HEK293 (cell line): ENCODE measurements around the gene CLN6.

Experiments
- CTCF ChIA-PET: fragments of 350-600 bp; formaldehyde crosslinking; extraction: SDS; loops from one replicate; lab custom pipeline; 2021; ENCODE audit warnings: antibody characterized with exemption; lab: Yijun Ruan, JAX
- POLR2A ChIA-PET: fragments of 300-600 bp; formaldehyde crosslinking; extraction: SDS; loops from one replicate; lab custom pipeline; 2020; ENCODE audit warnings: antibody characterized with exemption, inconsistent platforms; lab: Yijun Ruan, JAX
- H3K27ac ChIP-seq: fragments of 200-500 bp; sonication (Bioruptor generic); 2 replicates; pipeline ENCODE4 v1.5.1; 2014; ENCODE audit warnings: low read depth, low read length, control low read depth, inconsistent platforms; ENCODE audit errors: extremely low read depth
- H3K36me3 ChIP-seq, 2 experiments: fragments of 200-500 bp in 1 of 2; sonication (Bioruptor generic) in 1 of 2; 1 replicate in 1 of 2; 2 replicates in 1 of 2; pipeline ENCODE4 v1.5.1; 2014 to 2017; ENCODE audit warnings: inconsistent platforms in 2 of 2, low read length in 2 of 2; ENCODE audit not compliant: control insufficient read depth in 2 of 2, insufficient read depth in 1 of 2
- H3K4me1 ChIP-seq: fragments of 200-500 bp; sonication (Bioruptor generic); 2 replicates; pipeline ENCODE4 v1.5.1; 2014; ENCODE audit warnings: mild to moderate bottlenecking, low read length, inconsistent platforms; ENCODE audit not compliant: control insufficient read depth, insufficient read depth
- H3K4me3 ChIP-seq: 2 replicates; pipeline ENCODE4 v1.5.1; 2011; ENCODE audit warnings: low read depth, mild to moderate bottlenecking, control low read depth, low read length, moderate library complexity
- H3K9me3 ChIP-seq: fragments of 200-500 bp; sonication (Bioruptor generic); 2 replicates; pipeline ENCODE4 v1.5.1; 2014; ENCODE audit warnings: low read depth, low read length, inconsistent platforms; ENCODE audit not compliant: control insufficient read depth, insufficient read depth
- CTCF ChIP-seq: fragments of 450-650 bp; formaldehyde crosslinking; IDR thresholded peaks from 2 replicates; pipeline ENCODE4 v1.5.1; 2016; ENCODE audit warnings: missing biosample characterization, missing genetic modification characterization
- GLIS1 ChIP-seq: fragments of 450-650 bp; formaldehyde crosslinking; IDR thresholded peaks from 2 replicates; pipeline ENCODE4 v1.5.1; 2016; ENCODE audit warnings: missing biosample characterization, missing genetic modification characterization
- HIC1 ChIP-seq: fragments of 450-650 bp; formaldehyde crosslinking; IDR thresholded peaks from 2 replicates; pipeline ENCODE4 v1.5.1; 2016; ENCODE audit warnings: missing biosample characterization, missing genetic modification characterization
- KLF16 ChIP-seq: fragments of 450-650 bp; formaldehyde crosslinking; IDR thresholded peaks from 2 replicates; pipeline ENCODE4 v1.5.1; 2017; ENCODE audit warnings: missing biosample characterization, missing genetic modification characterization
- KLF9 ChIP-seq: fragments of 450-650 bp; formaldehyde crosslinking; IDR thresholded peaks from 2 replicates; pipeline ENCODE4 v1.5.1; 2016; ENCODE audit warnings: missing biosample characterization, missing genetic modification characterization, low read depth
- SETDB1 ChIP-seq: IDR thresholded peaks from one replicate; pipeline ENCODE4 v1.6.1; 2017; ENCODE audit warnings: mild to moderate bottlenecking, low read length, moderate library complexity, mixed read lengths; ENCODE audit not compliant: insufficient read length
- SP7 ChIP-seq: fragments of 450-650 bp; formaldehyde crosslinking; IDR thresholded peaks from 2 replicates; pipeline ENCODE4 v1.5.1; 2016; ENCODE audit warnings: missing biosample characterization, missing genetic modification characterization
- TRIM28 ChIP-seq: IDR thresholded peaks from 2 replicates; pipeline ENCODE4 v1.6.1; 2011; ENCODE audit warnings: low read length, control low read depth, borderline replicate concordance
- ZBTB21 ChIP-seq: fragments of 450-650 bp; formaldehyde crosslinking; IDR thresholded peaks from 2 replicates; pipeline ENCODE4 v1.5.1; 2017; ENCODE audit warnings: missing biosample characterization, missing genetic modification characterization
- ZNF184 ChIP-seq: fragments of 450-650 bp; IDR thresholded peaks from 2 replicates; pipeline ENCODE4 v1.5.1; 2018; ENCODE audit warnings: missing biosample characterization, mild to moderate bottlenecking, missing genetic modification characterization
- ZNF223 ChIP-seq: fragments of 450-650 bp; formaldehyde crosslinking; IDR thresholded peaks from 2 replicates; pipeline ENCODE4 v1.5.1; 2016; ENCODE audit warnings: missing biosample characterization, missing genetic modification characterization
- ZNF26 ChIP-seq: fragments of 450-650 bp; formaldehyde crosslinking; IDR thresholded peaks from 2 replicates; pipeline ENCODE4 v1.5.1; 2016; ENCODE audit warnings: missing biosample characterization, missing genetic modification characterization
- ZNF280C ChIP-seq: fragments of 450-650 bp; formaldehyde crosslinking; IDR thresholded peaks from 2 replicates; pipeline ENCODE4 v1.5.1; 2016; ENCODE audit warnings: missing biosample characterization, missing genetic modification characterization
- ZNF280D ChIP-seq: fragments of 450-650 bp; formaldehyde crosslinking; IDR thresholded peaks from 2 replicates; pipeline ENCODE4 v1.5.1; 2016; ENCODE audit warnings: missing biosample characterization, missing genetic modification characterization
- ZNF394 ChIP-seq: fragments of 450-650 bp; formaldehyde crosslinking; IDR thresholded peaks from 2 replicates; pipeline ENCODE4 v1.5.1; 2016; ENCODE audit warnings: missing biosample characterization, missing genetic modification characterization, mild to moderate bottlenecking, moderate library complexity, borderline replicate concordance
- ZNF404 ChIP-seq: fragments of 450-650 bp; formaldehyde crosslinking; IDR thresholded peaks from 2 replicates; pipeline ENCODE4 v1.5.1; 2017; ENCODE audit warnings: missing biosample characterization, missing genetic modification characterization
- ZNF433 ChIP-seq: fragments of 450-650 bp; formaldehyde crosslinking; IDR thresholded peaks from 2 replicates; pipeline ENCODE4 v1.5.1; 2016; ENCODE audit warnings: missing biosample characterization, missing genetic modification characterization, low read depth
- ZNF510 ChIP-seq: fragments of 450-650 bp; formaldehyde crosslinking; IDR thresholded peaks from 2 replicates; pipeline ENCODE4 v1.5.1; 2018; ENCODE audit warnings: mild to moderate bottlenecking, missing genetic modification characterization, missing biosample characterization; ENCODE audit not compliant: insufficient replicate concordance
- ZNF521 ChIP-seq: fragments of 450-650 bp; formaldehyde crosslinking; IDR thresholded peaks from 2 replicates; pipeline ENCODE4 v1.5.1; 2017; ENCODE audit warnings: missing biosample characterization, mild to moderate bottlenecking, missing genetic modification characterization
- ZNF548 ChIP-seq: fragments of 450-650 bp; formaldehyde crosslinking; IDR thresholded peaks from 2 replicates; pipeline ENCODE4 v1.5.1; 2016; ENCODE audit warnings: missing biosample characterization, missing genetic modification characterization
- ZNF600 ChIP-seq: fragments of 450-650 bp; formaldehyde crosslinking; IDR thresholded peaks from 2 replicates; pipeline ENCODE4 v1.5.1; 2016; ENCODE audit warnings: missing biosample characterization, missing genetic modification characterization
- ZNF707 ChIP-seq: fragments of 450-650 bp; formaldehyde crosslinking; IDR thresholded peaks from 2 replicates; pipeline ENCODE4 v1.5.1; 2016; ENCODE audit warnings: missing biosample characterization, missing genetic modification characterization
- ZNF843 ChIP-seq: fragments of 450-650 bp; formaldehyde crosslinking; IDR thresholded peaks from 2 replicates; pipeline ENCODE4 v1.5.1; 2016; ENCODE audit warnings: missing biosample characterization, missing genetic modification characterization

The CLN6 gene

GRCh38 chr15:68191555-68191954, 38.0 kb downstream of the CLN6 start:
- H3K9me3 ChIP-seq = no peaks in the 10 kb centered on the region
- no peak overlapping the region for H3K27ac ChIP-seq
- ChIA-PET CTCF (interaction anchor here (0.6 to 1.7 kb wide), 4 partner anchors 11 to 135 kb away, joined by 3 to 6 read pairs (median 3); no protein-coding TSS in a partner anchor), POLR2A (no interaction called here)
- no peaks in the 10 kb centered on the region for H3K4me1 ChIP-seq
- TF ChIP-seq ZNF707 (tag by site-specific recombination) = peak; percentile 58; the same call in 1 of the 2 replicates
- no peak for TF ChIP-seq ZNF521 (tag by site-specific recombination)
- no peak for TF ChIP-seq ZNF843
- TF ChIP-seq GLIS1 = no peak
- no peak for TF ChIP-seq ZNF26 (tag by site-specific recombination)
- H3K36me3 ChIP-seq = peaks cover 8 to 61% of the 10 kb centered on the region in 2 experiments
- no peak overlapping the region for H3K4me3 ChIP-seq

- Histone ChIP-seq H3K9me3 (no peaks in the 10 kb centered on the region), H3K4me1 (no peaks in the 10 kb centered on the region), H3K36me3 (peaks cover 19 to 62% of the 10 kb centered on the region in 2 experiments), H3K4me3 (no peak overlapping the region), H3K27ac (no peak overlapping the region)
- CTCF ChIA-PET = interaction anchor here (1.3 kb wide), 1 partner anchor 134 kb away, joined by 3 read pairs; no protein-coding TSS in a partner anchor
- POLR2A ChIA-PET = no interaction called here
- TF ChIP-seq ZNF843 (no peak), HIC1 (no peak), KLF16 (no peak), CTCF (no peak), ZNF510 (tag by site-specific recombination) (no peak), ZNF404 (tag by site-specific recombination) (no peak), SP7 (tag by site-specific recombination) (no peak)
These were observed 39.5 kb downstream of the CLN6 start for GRCh38 chr15:68190048-68190447.

- no peaks in the 10 kb centered on the region for H3K4me1 ChIP-seq
- ChIA-PET CTCF (no interaction called here), POLR2A (no interaction called here)
- no peak overlapping the region for H3K4me3 ChIP-seq
- no peak overlapping the region for H3K27ac ChIP-seq
- H3K36me3 ChIP-seq = peaks cover 27 to 71% of the 10 kb centered on the region in 2 experiments
- H3K9me3 ChIP-seq = no peaks in the 10 kb centered on the region
- TF ChIP-seq ZNF548 (tag by site-specific recombination) (no peak), ZNF394 (tag by site-specific recombination) (no peak), ZNF184 (tag by site-specific recombination) (no peak), ZNF280D (tag by site-specific recombination) (no peak), ZNF280C (tag by site-specific recombination) (no peak), ZNF433 (tag by site-specific recombination) (no peak), SETDB1 (no peak), TRIM28 (no peak), ZNF600 (tag by site-specific recombination) (no peak), KLF9 (tag by site-specific recombination) (no peak), ZBTB21 (tag by site-specific recombination) (no peak), ZNF223 (tag by site-specific recombination) (no peak)
These were observed 40.9 kb downstream of the CLN6 start for GRCh38 chr15:68188647-68189046.
